DLD1 (cell line): ENCODE data around the gene ADCY5.

Experiments used
- in situ Hi-C: cut with HindIII; loops from 2 replicates; pipeline ENCODE4 v1.10.0; 2017; ENCODE audit warnings: low sequenced_read_pairs

ADCY5 gene

GRCh38 chr3:123312331-123313265 lies 136.3 kb downstream of the ADCY5 start:
- in situ Hi-C loops, result no loop called here

DNA sequence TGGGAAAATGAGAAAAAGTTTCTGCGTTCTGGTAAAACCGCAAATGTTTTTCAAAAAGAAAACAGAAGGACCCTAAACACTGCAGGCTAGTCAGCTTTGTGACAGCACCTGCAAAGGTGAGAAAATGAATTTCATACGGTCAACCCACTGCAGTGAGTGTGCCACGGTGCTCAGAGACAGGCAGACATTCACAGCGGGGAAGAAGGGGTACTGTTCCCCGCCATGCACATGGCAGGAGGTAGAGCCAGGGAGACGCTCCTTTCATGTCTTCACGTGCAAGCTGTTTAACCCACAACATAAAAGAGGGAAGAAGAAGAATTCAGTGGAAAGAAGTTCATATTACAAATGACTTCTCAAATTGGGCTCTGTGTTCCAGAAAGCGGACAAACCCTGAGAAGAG lies 137.7 kb downstream of the ADCY5 start:
- in situ Hi-C loops, result no loop called here

- in situ Hi-C loops, result no loop called here
Measured at GRCh38 chr3:123310741-123311140, 138.1 kb downstream of the ADCY5 start.

DNA sequence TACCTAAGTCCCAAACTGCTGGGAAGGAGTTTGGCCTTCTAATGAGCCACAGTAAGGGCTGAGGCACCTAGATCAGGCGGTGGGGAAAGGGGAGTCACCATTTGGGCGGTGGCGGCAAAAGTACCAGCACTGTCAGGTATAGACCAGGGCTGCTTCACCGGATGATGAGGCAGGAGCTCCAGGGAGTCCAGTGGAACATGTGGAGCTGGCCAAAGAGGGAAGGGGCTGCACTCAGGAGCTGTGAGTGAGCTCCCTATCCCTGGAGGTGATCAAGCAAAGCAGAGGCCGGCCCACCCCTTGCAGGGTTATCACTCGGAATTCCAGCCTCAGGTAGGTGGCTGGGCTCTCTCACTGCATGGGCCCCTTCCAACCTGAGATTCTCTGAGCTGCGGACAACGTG lies 138.7 kb downstream of the ADCY5 start:
- in situ Hi-C loops, result no loop called here

- in situ Hi-C loops, result no loop called here
Measured at GRCh38 chr3:123307064-123307463, 141.8 kb downstream of the ADCY5 start.

- in situ Hi-C loops, result no loop called here
Measured at GRCh38 chr3:123305192-123305591, 143.7 kb downstream of the ADCY5 start.

- in situ Hi-C loops, result no loop called here
Measured at GRCh38 chr3:123303976-123304560, 144.8 kb downstream of the ADCY5 start.

GRCh38 chr3:123302961-123303360 lies 145.9 kb downstream of the ADCY5 start:
- in situ Hi-C loops, result no loop called here

DNA sequence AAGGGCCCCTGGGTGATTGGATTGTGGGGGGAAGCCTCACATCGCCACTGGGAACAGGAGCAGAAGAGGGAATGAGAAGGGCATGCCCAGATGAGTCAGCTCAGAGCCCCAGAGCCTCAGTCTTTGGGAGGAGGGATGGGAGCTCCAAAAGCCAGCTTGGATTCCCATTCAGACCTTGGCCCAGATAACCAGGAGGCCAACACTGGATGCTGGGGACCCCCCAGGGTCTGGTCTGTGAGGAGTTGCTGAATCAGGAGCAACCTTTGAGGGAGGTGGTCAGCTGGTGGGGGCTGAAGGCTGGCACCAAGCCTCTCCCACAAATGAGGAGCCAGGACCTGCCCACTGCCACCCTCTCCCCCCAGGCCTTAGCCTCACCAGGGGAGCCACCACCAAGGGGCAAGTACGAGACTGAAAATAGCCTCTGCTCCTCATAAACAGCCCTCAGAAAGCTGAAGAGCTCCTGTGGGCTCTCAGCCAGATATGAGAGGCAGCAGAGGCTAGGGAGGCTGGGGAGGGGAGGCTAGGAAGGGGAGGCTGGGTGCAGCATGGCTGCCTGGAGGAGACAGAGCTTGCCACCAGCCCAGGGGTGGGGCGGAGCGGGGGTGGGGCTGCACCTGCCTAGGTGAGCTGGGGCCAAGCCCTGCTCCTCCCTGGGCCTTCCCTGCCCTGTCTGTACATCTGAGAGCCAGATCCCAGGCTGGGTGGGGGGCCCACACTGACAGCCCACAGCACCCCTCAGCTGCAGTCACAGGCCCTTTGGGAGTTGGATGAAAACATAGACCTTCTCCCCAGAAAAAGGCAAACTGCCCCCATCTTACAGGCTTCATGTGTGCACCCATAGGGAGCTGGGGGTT lies 147.3 kb downstream of the ADCY5 start:
- in situ Hi-C loops, result no loop called here

DNA sequence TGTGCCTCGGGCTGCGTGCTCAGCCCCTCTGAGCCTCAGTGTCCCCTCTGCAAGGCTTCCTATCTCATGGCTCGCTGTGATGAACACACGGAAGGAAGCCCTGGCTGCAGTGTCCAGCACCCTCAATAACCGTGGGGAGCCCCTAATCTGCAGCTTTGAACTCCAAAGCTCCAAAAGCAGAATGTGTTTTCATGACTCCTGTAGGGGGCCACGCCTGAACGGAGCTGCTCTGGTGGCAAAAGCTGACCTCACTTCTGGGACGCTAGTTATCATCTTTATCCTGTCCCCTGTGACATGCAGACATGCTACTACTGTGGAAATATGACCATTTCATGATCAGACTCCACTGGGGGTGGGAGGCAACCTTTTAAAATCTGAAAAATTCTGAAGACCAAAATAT lies 148.3 kb downstream of the ADCY5 start:
- in situ Hi-C loops, result no loop called here

- in situ Hi-C loops, result no loop called here
Measured at GRCh38 chr3:123300056-123300455, 148.8 kb downstream of the ADCY5 start.

- in situ Hi-C loops, result no loop called here
Measured at GRCh38 chr3:123299581-123299980, 149.3 kb downstream of the ADCY5 start.

GRCh38 chr3:123298903-123299302 lies 150.0 kb downstream of the ADCY5 start:
- in situ Hi-C loops, result no loop called here

DNA sequence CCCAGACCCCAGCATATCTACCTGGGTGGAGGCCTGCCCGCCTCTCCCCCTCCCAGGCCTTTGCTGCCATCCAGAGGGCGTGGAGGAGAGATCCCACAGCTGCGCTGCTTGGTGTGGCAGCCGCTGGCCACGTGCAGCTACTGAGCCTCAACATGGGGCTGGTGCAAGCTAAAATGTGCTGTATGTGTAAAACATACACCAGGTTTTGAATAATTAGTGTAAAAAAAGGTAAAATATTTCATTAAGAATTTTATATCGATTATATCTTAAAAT lies 151.3 kb downstream of the ADCY5 start:
- in situ Hi-C loops, result no loop called here

DNA sequence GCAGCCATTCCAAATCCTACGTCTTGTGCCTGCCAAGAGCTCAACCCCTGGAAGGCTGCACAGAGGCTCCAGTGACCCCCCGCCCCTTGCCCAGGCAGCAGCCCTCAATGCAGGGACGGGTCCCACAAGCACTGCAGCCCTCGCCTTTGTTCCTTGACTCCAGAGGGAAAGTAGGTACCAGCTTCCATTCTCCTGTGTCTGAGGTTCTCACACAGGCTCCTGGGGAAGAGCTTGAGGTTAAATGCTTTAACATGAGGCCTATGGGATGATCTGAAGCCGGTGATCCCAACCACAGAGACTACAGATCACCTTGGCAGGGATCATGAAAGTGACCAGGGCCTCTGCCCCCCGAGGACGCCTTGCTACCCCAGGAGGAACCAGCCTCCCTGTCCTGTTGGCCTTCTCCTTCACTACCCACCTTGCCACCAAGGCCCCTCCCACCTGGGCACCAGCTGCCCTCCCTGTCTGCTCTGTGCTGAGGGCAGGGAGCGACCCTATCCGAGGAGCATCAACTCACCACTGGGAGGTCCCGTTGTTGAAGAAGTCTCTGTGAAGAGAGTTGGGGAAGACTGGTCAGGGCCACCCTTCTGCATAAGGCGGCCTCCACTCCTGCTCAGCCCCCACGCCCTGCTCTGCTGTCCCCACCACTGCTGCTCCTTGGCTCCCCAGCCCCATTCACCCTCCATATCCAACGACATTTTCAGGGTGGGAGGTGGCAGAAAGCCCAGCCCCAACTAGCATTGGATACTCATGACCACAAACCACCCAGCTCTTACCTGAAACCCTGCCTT lies 151.9 kb downstream of the ADCY5 start:
- in situ Hi-C loops, result no loop called here

- in situ Hi-C loops, result no loop called here
Measured at GRCh38 chr3:123296261-123296660, 152.6 kb downstream of the ADCY5 start.

- in situ Hi-C loops, result no loop called here
Measured at GRCh38 chr3:123295901-123296250, 153.0 kb downstream of the ADCY5 start.

DNA sequence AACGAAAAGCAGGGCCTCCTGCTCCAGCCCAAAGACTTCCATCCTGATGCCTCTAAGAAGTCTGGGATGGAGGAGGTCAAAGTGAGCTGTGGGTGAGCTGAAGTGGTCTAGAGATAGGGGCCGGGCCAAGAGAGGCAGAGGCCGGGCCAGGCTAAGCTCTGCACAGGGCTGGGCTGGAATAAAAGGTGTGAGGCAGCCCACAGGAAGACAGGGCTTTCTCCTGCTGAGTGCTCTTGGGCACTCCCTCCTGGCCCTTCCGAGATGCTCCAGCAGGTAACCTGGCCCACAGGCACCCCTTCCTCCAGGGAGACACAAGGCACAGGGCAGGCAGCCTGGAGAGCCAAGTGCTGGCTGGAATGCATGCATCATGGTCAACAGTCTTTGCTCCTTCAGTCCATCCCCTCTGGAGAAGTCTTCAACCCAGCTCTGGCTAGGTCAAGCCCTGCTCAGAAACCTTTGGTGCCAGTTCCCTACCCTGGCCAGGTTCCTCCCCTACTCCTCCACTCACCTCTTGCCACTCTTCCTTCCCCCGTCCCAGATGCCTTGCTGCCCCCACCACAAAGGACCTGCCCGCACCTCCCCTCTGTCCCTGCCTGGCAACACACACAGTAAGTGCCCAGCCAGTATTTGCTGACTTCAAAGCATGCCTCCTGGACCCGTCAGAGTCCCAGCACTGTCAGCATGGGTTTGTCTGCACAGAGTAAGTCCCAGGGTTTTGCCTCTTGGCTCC lies 153.6 kb downstream of the ADCY5 start:
- in situ Hi-C loops, result no loop called here

- in situ Hi-C loops, result no loop called here
Measured at GRCh38 chr3:123294296-123294938, 154.5 kb downstream of the ADCY5 start.
